HepG2 (cell line): ENCODE measurements around the gene GRM5. TPM values are rescaled to one million over a fixed set of nuclear protein-coding genes. Genes with fewer than 3 reads are reported as not detected.
A peak's percentile ranks its signal among the peaks of the same experiment; 100 is the strongest.
"Not testable (repeated sequence)": the region's sequence is repeated elsewhere in the genome, so short reads cannot be mapped to it uniquely, and the experiment has no call there.

Source experiments
- ATAC-seq: fragments of 200-7000 bp; cut with Tn5 transposase; 3 replicates; pipeline ENCODE4 v1.9.1; 2020; ENCODE audit warnings: mild to moderate bottlenecking, moderate library complexity
- BruUV-seq: library from RNA; stranded (reverse); fragments of 400-500 nt; replicated peaks from 2 replicates; lab custom pipeline; 2021; lab: Mats Ljungman, UMichigan
- CTCF ChIA-PET: fragments of 300-600 bp; formaldehyde crosslinking; extraction: SDS; loops from one replicate; lab custom pipeline; 2021; ENCODE audit warnings: low total read pairs, inconsistent platforms, low intra/inter-chr PET ratio; lab: Yijun Ruan, JAX
- POLR2A ChIA-PET: fragments of 350-600 bp; sonication (Branson Sonifier 250); formaldehyde crosslinking; loops from one replicate; lab custom pipeline; 2020; ENCODE audit warnings: antibody characterized with exemption, inconsistent platforms; lab: Yijun Ruan, JAX
- DNase-seq: peaks from one replicate; pipeline ENCODE4 v3.0.0-alpha.2; 2015; ENCODE audit warnings: low spot score
- FAIRE-seq: peaks from 3 replicates; lab custom pipeline; 2011; peaks lifted over from hg19 to GRCh38; lab: Jason Lieb, UNC
- H2AFZ ChIP-seq: one replicate; pipeline ENCODE4 v1.6.1; 2011; ENCODE audit warnings: low read length, inconsistent platforms
- H3K27ac ChIP-seq: fragments of 300-600 bp; 3 replicates; pipeline ENCODE4 v1.8.0; 2011; ENCODE audit warnings: mixed run types, mild to moderate bottlenecking, mixed read lengths, low read length, inconsistent platforms; ENCODE audit not compliant: insufficient read depth; ENCODE audit errors: extremely low read length
- H3K27me3 ChIP-seq, 2 experiments: fragments of 200-600 bp in 1 of 2; 2 replicates in 1 of 2; 3 replicates in 1 of 2; pipeline versions ENCODE4 v1.6.0 to v1.8.0; 2011; ENCODE audit warnings: low read length in 2 of 2, mild to moderate bottlenecking in 2 of 2, moderate library complexity in 2 of 2, inconsistent platforms in 1 of 2; ENCODE audit not compliant: insufficient read depth in 2 of 2, control insufficient read depth in 1 of 2
- H3K36me3 ChIP-seq, 2 experiments: fragments of 200-600 bp in 1 of 2; replicated peaks in 1 of 2; 2 replicates in 1 of 2; 3 replicates in 1 of 2; pipeline versions ENCODE4 v1.5.1 to v1.8.0; 2011; ENCODE audit warnings: low read length in 2 of 2, inconsistent platforms in 1 of 2; ENCODE audit not compliant: insufficient read depth in 2 of 2, control insufficient read depth in 1 of 2
- H3K4me1 ChIP-seq: 2 replicates; pipeline ENCODE4 v1.5.1; 2012; ENCODE audit warnings: low read length, inconsistent platforms; ENCODE audit not compliant: insufficient read depth
- H3K4me2 ChIP-seq: 2 replicates; pipeline ENCODE4 v1.6.0; 2011; ENCODE audit warnings: low read depth, low read length, inconsistent platforms
- H3K4me3 ChIP-seq, 3 experiments: fragments of 200-600 bp in 1 of 3; sonication (generic), shearing (Covaris generic) in 1 of 3; replicated peaks in 1 of 3; 2 replicates each; pipeline ENCODE4 v1.5.1; 2011 to 2016; ENCODE audit warnings: low read length in 3 of 3, inconsistent platforms in 2 of 3, low read depth in 2 of 3, mild to moderate bottlenecking in 2 of 3, control low read depth in 1 of 3, mixed read lengths in 1 of 3; ENCODE audit not compliant: insufficient read depth in 1 of 3
- H3K79me2 ChIP-seq: one replicate; pipeline ENCODE4 v1.6.1; 2011; ENCODE audit warnings: low read length, inconsistent platforms; ENCODE audit not compliant: insufficient read depth
- H3K9ac ChIP-seq: 2 replicates; pipeline ENCODE4 v1.6.0; 2011; ENCODE audit warnings: mild to moderate bottlenecking, low read depth, low read length, inconsistent platforms; ENCODE audit not compliant: insufficient read depth
- H3K9me3 ChIP-seq: 2 replicates; pipeline ENCODE4 v1.5.1; 2012; ENCODE audit warnings: mild to moderate bottlenecking, low read length
- H4K20me1 ChIP-seq: 2 replicates; pipeline ENCODE4 v1.6.0; 2011; ENCODE audit warnings: inconsistent platforms, mild to moderate bottlenecking, low read length, moderate library complexity; ENCODE audit not compliant: insufficient read depth
- CREB1 ChIP-seq, 2 experiments: fragments of 450-650 bp in 1 of 2; IDR thresholded peaks; 2 replicates each; pipeline ENCODE4 v1.6.1; 2016 to 2017; ENCODE audit warnings: control low read depth in 1 of 2, mild to moderate bottlenecking in 1 of 2, missing compliant biosample characterization in 1 of 2, missing genetic modification characterization in 1 of 2
- WGBS: methylation state at CpG from one replicate; pipeline ENCODE4 v1.1.6; 2017; ENCODE audit warnings: low lambda C conversion rate; 5-methylcytosine and 5-hydroxymethylcytosine counted together
- in situ Hi-C: cut with HindIII; loops from 2 replicates; pipeline ENCODE4 v1.10.0; 2017; ENCODE audit warnings: low pct_unique_long_range_greater_than_20kb; ENCODE audit not compliant: extremely low pct_ligation_motif_present
- intact Hi-C: fragments of 100-400 bp; cut with micrococcal nuclease; formaldehyde crosslinking; loops from one replicate; pipeline ENCODE4 v1.10.0; 2022; ENCODE audit not compliant: unreplicated experiment
- polyA plus RNA-seq, 8 experiments: library from polyadenylated mRNA; depleted of rRNA in 3 of 8; stranded (reverse) in 7 of 8; unstranded in 1 of 8; fragments of >200 nt; fragmentation: Illumina TruSeq in 4 of 8; extraction: Trizol in 4 of 8; gene quantifications; 2 replicates each; pipeline versions ENCODE4 v1.2.1 to v1.2.3, GENCODE V29; 2011 to 2016; ENCODE audit warnings: low read depth in 4 of 8, missing spikeins in 1 of 8, mixed read lengths in 1 of 8; ENCODE audit not compliant: insufficient read depth in 1 of 8
- total RNA-seq, 5 experiments: library from RNA; depleted of rRNA; stranded (reverse); fragments of >200 nt; fragmentation: Illumina TruSeq; extraction: Trizol; gene quantifications; 2 replicates each; pipeline ENCODE4 v1.2.3, GENCODE V29; 2016; ENCODE audit warnings: low read depth in 1 of 5

The GRM5 gene
- total and polyA plus RNA-seq, 2 of the 13 experiments (the other 11 are each of a cell fraction or from before 2014, with no cell fraction given), result not detected

GRCh38 chr11:89043861-89044588 lies 21.8 kb downstream of the GRM5 start:
- H3K27ac ChIP-seq; H2AFZ ChIP-seq; POLR2A ChIA-PET; DNase-seq; ATAC-seq; H3K27me3 ChIP-seq; FAIRE-seq; H3K9ac ChIP-seq; H3K4me1 ChIP-seq; H3K9me3 ChIP-seq; BruUV-seq; H3K79me2 ChIP-seq; H4K20me1 ChIP-seq; CTCF ChIA-PET; H3K4me2 ChIP-seq; H3K36me3 ChIP-seq; intact Hi-C loops; H3K4me3 ChIP-seq; in situ Hi-C loops; TF ChIP-seq CREB1 (CRISPR knock-in tag; IDR thresholded peaks at IDR 0.05): not testable (repeated sequence)
- TF ChIP-seq CREB1 (IDR thresholded peaks at IDR 0.05), result 0 out of 2 replicates have a peak, but pooled peaks have one; percentile 24
- 0% methylated on average over 6 of the region's 6 CpGs for WGBS

GRCh38 chr11:89029671-89030070 lies 36.1 kb downstream of the GRM5 start:
- BruUV-seq, in situ Hi-C loops: not testable (repeated sequence)

More at GRCh38 chr11:89029671-89030070, 36.1 kb downstream of the GRM5 start:
- H3K27me3 ChIP-seq, ATAC-seq, POLR2A ChIA-PET, H4K20me1 ChIP-seq, CTCF ChIA-PET, intact Hi-C loops, H2AFZ ChIP-seq, H3K79me2 ChIP-seq, H3K9me3 ChIP-seq, FAIRE-seq, H3K4me1 ChIP-seq, H3K36me3 ChIP-seq, H3K4me3 ChIP-seq, H3K27ac ChIP-seq, H3K4me2 ChIP-seq, DNase-seq, H3K9ac ChIP-seq: not testable (repeated sequence)
- 2% methylated on average over 2 of the region's 2 CpGs for WGBS
